ENCODE measurements around the gene KPTN. TPM values are rescaled to one million over a fixed set of nuclear protein-coding genes. Genes with fewer than 3 reads are reported as not detected.

KPTN gene
- total and polyA plus RNA-seq, 2 of the 8 experiments (the other 6 are each of a cell fraction or from before 2014, with no cell fraction given): 23.6 to 31.3 TPM

Other genes starting within 250 kb of the KPTN start
- 25.7 and 29.8 TPM in 2 replicates for gene CCDC9, start 227.7 kb downstream of the KPTN start, total RNA-seq (2021; fragmentation: NEBNext Ultra II Directional; extraction: Animal tissue kit (Norgen Biotek cat#: 25700))
- gene CCDC9, start 227.7 kb downstream of the KPTN start, polyA plus RNA-seq (2011; rRNA removed): 3.7 and 7.0 TPM in 2 replicates
- gene INAFM1, start 209.3 kb downstream of the KPTN start, total RNA-seq (2021; fragmentation: NEBNext Ultra II Directional; extraction: Animal tissue kit (Norgen Biotek cat#: 25700)): 3.4 and 4.4 TPM in 2 replicates
- gene INAFM1, start 209.3 kb downstream of the KPTN start, polyA plus RNA-seq (2011; rRNA removed): 2.6 and 3.9 TPM in 2 replicates
- 0.21 TPM in 1 of 2 replicates, not detected in the other for gene C5AR1, start 174.4 kb downstream of the KPTN start, total RNA-seq (2021; fragmentation: NEBNext Ultra II Directional; extraction: Animal tissue kit (Norgen Biotek cat#: 25700))
- gene C5AR1, start 174.4 kb downstream of the KPTN start, polyA plus RNA-seq (2011; rRNA removed): 0.20 and 0.33 TPM in 2 replicates
- gene C5AR2, start 152.0 kb downstream of the KPTN start, total RNA-seq (2021; fragmentation: NEBNext Ultra II Directional; extraction: Animal tissue kit (Norgen Biotek cat#: 25700)): 0.15 TPM in 1 of 2 replicates, not detected in the other
- gene C5AR2, start 152.0 kb downstream of the KPTN start, polyA plus RNA-seq (2011; rRNA removed): 0.06 and 0.08 TPM in 2 replicates
- gene DHX34, start 134.9 kb downstream of the KPTN start, total RNA-seq (2021; fragmentation: NEBNext Ultra II Directional; extraction: Animal tissue kit (Norgen Biotek cat#: 25700)): 24.1 and 24.3 TPM in 2 replicates
- 17.5 and 27.2 TPM in 2 replicates for gene DHX34, start 134.9 kb downstream of the KPTN start, polyA plus RNA-seq (2011; rRNA removed)
- gene MEIS3, start 64.7 kb downstream of the KPTN start, total RNA-seq (2021; fragmentation: NEBNext Ultra II Directional; extraction: Animal tissue kit (Norgen Biotek cat#: 25700)): 27.4 and 28.2 TPM in 2 replicates
- 24.5 and 34.0 TPM in 2 replicates for gene MEIS3, start 64.7 kb downstream of the KPTN start, polyA plus RNA-seq (2011; rRNA removed)
- gene SLC8A2, start 12.3 kb downstream of the KPTN start, total RNA-seq (2021; fragmentation: NEBNext Ultra II Directional; extraction: Animal tissue kit (Norgen Biotek cat#: 25700)): 7.3 and 8.3 TPM in 2 replicates
- 12.4 and 15.7 TPM in 2 replicates for gene SLC8A2, start 12.3 kb downstream of the KPTN start, polyA plus RNA-seq (2011; rRNA removed)
- gene NAPA, start 30.8 kb upstream of the KPTN start, total RNA-seq (2021; fragmentation: NEBNext Ultra II Directional; extraction: Animal tissue kit (Norgen Biotek cat#: 25700)): 58.3 and 58.5 TPM in 2 replicates
- gene NAPA, start 30.8 kb upstream of the KPTN start, polyA plus RNA-seq (2011; rRNA removed): 78.2 and 101 TPM in 2 replicates
- gene ZNF541, start 88.9 kb upstream of the KPTN start, total RNA-seq (2021; fragmentation: NEBNext Ultra II Directional; extraction: Animal tissue kit (Norgen Biotek cat#: 25700)): 0.50 TPM in 1 of 2 replicates, not detected in the other
- 0.05 and 0.11 TPM in 2 replicates for gene ZNF541, start 88.9 kb upstream of the KPTN start, polyA plus RNA-seq (2011; rRNA removed)
- 29.2 and 30.0 TPM in 2 replicates for gene BICRA, start 124.9 kb upstream of the KPTN start, total RNA-seq (2021; fragmentation: NEBNext Ultra II Directional; extraction: Animal tissue kit (Norgen Biotek cat#: 25700))
- 1.5 and 3.8 TPM in 2 replicates for gene BICRA, start 124.9 kb upstream of the KPTN start, polyA plus RNA-seq (2011; rRNA removed)
- 13.0 and 14.3 TPM in 2 replicates for gene EHD2, start 229.2 kb upstream of the KPTN start, total RNA-seq (2021; fragmentation: NEBNext Ultra II Directional; extraction: Animal tissue kit (Norgen Biotek cat#: 25700))
- gene EHD2, start 229.2 kb upstream of the KPTN start, polyA plus RNA-seq (2011; rRNA removed): 4.5 and 12.4 TPM in 2 replicates

Data from H1 (cell line).